ENCODE data around the gene CRACR2B. TPM values are rescaled to one million over a fixed set of nuclear protein-coding genes. Genes with fewer than 3 reads are reported as not detected.

Gene CRACR2B
- total and polyA plus RNA-seq, 8 donors: 14.2 to 32.1 (median 21.8) TPM

DNA sequence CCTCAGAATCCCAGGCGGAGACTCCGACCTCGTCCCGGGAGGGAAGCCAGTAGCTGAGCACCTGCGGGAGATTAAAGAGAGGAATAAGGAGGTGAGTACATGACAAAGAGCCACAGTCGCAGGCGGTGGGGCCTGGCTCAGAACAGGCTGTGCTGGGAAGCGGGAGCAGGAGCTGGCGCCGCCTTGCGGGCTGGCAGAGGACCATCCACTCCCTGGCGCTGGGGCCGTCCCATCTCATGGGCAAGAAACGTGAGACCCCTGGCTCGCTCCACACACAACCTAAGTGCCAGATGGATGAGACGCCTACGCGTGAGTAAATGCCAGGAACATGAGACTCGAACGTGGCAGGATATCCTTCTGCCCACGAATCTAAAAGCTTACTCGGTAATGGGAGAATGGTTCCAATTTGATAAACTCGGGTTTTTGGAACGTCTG is 44.1 kb upstream of the CRACR2B start:
- H3K4me3 ChIP-seq: no peak overlapping the region
- DNase-seq: peak in 3 of 4 donors; percentile 79 to 91 (median 80)
- TF ChIP-seq, protein P1, sequence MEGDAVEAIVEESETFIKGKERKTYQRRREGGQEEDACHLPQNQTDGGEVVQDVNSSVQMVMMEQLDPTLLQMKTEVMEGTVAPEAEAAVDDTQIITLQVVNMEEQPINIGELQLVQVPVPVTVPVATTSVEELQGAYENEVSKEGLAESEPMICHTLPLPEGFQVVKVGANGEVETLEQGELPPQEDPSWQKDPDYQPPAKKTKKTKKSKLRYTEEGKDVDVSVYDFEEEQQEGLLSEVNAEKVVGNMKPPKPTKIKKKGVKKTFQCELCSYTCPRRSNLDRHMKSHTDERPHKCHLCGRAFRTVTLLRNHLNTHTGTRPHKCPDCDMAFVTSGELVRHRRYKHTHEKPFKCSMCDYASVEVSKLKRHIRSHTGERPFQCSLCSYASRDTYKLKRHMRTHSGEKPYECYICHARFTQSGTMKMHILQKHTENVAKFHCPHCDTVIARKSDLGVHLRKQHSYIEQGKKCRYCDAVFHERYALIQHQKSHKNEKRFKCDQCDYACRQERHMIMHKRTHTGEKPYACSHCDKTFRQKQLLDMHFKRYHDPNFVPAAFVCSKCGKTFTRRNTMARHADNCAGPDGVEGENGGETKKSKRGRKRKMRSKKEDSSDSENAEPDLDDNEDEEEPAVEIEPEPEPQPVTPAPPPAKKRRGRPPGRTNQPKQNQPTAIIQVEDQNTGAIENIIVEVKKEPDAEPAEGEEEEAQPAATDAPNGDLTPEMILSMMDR (IDR thresholded peaks at IDR 0.05): peak; percentile 29 to 53
- intact Hi-C loops (cut with DNase I): no loop called here
- no peaks in the 10 kb centered on the region for H3K9me3 ChIP-seq
- peaks cover 0 to 12% of the 10 kb centered on the region in 2 donors for H3K27me3 ChIP-seq
- no peak overlapping the region for H3K27ac ChIP-seq
- H3K4me1 ChIP-seq: peaks cover 1 to 20% of the 10 kb centered on the region in 2 donors
- ATAC-seq: peak; percentile 94
- H3K36me3 ChIP-seq: peaks cover 0 to 4% of the 10 kb centered on the region in 2 donors

DNA sequence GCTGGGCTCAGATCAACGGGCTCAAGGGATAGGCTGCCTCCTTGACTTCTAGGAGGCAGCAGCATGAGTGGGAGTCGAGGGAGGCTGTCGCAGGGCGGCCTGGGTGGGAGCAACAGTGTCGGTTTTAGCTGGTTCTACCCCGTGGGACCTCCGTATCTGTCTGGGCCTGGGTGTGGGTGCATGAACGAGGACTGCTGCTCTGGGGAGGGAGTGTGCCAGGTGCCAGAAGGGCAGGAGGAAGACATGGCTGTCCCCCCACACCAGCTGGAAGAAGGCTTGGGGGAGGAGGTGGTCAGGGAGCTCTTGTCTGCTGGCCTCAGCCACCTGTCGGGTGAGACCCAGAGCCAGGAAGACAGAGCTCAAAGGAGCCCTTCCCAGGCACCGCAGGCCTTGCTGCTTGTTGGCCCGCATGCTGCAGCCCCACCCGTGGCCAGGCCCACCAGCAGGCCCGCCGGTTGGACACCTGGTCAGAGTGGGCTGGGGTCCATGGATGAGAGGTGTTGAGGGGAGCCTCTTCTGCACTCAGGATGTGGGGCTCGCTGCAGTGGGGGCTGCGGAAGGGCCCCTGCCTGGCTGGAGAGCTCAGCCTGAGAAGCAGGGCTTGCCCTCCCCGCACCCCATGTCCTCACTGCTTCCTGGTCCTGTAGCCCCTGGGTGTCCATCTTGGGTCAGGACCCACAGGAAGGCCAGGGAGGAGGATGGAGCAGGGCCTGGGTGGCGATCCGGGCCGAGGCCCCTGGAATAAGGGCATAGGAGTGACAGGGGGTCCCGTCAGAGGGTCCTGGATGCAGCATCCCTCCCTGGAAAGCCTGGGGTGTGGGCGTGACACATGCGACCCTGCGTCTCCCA is 41.3 kb upstream of the CRACR2B start:
- DNase-seq (no peak), ATAC-seq (no peak)
- Histone ChIP-seq H3K9me3 (no peaks in the 10 kb centered on the region), H3K4me1 (peaks cover 0 to 4% of the 10 kb centered on the region in 2 donors), H3K27ac (no peak overlapping the region), H3K4me3 (no peak overlapping the region), H3K36me3 (peaks cover 0 to 4% of the 10 kb centered on the region in 2 donors), H3K27me3 (peaks cover 0 to 31% of the 10 kb centered on the region in 2 donors)
- intact Hi-C loops (cut with DNase I): no loop called here
- TF ChIP-seq, protein P1 (IDR thresholded peaks at IDR 0.05): no peak

DNA sequence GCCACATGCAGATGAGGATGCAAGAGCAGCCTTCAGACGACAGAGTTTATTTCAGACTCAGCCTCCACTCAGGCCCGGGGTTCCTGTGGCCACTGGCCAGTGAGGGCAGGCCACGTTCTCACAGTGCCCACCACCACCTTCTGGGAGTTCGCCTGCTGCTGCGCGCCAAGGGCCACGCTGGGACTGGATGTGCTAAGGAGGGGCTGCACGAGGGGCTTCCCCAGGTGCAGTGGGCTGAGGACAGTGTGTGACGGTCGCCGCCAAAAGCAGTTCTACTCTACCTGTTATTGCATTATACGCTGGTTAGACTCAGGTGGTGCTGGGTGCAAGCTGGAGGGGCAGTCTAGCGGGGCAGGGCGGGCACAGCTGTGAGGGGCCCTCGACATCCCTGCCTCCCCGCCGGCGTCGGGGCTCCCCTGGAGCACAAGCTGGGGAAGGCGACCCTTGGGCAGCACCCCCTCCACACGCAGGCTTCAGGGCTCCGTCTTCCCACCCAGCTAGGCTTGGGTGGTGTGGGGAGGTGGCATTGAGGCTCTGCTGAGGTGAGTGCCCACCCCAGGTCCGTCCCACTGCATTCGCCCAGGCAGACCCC is 40.5 kb upstream of the CRACR2B start:
- H3K27ac ChIP-seq: no peak overlapping the region
- intact Hi-C loops (cut with DNase I): no loop called here
- H3K4me1 ChIP-seq: peaks cover 0 to 4% of the 10 kb centered on the region in 2 donors
- TF ChIP-seq, protein P1 (IDR thresholded peaks at IDR 0.05): no peak
- no peaks in the 10 kb centered on the region for H3K9me3 ChIP-seq
- H3K4me3 ChIP-seq: no peak overlapping the region
- DNase-seq: no peak
- peaks cover 0 to 31% of the 10 kb centered on the region in 2 donors for H3K27me3 ChIP-seq
- peaks cover 0 to 11% of the 10 kb centered on the region in 2 donors for H3K36me3 ChIP-seq
- no peak for ATAC-seq

DNA sequence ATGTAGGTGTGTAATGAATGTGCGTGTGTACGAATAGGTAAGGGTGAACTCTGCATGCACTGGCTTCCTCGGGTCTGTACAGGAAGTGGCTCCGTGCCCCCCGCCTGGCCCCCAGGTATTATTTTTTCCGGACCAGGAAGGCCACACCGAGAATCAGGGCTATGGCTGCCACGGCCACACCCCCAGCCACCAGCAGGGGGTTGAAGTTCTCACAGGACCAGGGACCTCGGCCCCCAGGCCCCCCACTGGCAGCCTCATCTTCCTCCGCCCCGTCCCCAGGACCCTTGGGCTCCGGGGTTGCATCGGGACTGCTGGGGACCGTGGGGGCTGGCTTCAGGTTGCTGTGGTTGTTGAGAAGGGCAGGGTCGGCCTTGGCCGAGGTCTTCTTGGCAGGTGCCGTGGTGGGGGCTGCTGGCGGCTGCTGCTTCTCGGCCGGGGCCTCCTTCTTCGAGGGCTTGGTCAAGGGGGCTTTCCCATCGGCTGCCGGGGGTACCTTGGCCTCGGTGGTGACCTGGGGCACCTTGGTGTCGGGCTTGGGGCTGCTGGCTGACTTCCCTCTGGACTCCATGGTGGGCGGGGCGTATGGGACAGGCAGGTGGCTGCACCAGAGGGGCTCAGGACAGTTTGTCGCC is 39.6 kb upstream of the CRACR2B start:
- TF ChIP-seq, protein P1 (IDR thresholded peaks at IDR 0.05): no peak
- no peak overlapping the region for H3K27ac ChIP-seq
- DNase-seq: no peak

More for the DNA sequence above, 39.6 kb upstream of the CRACR2B start:
- Histone ChIP-seq H3K36me3 (peaks cover 0 to 21% of the 10 kb centered on the region in 2 donors), H3K4me1 (peaks cover 0 to 4% of the 10 kb centered on the region in 2 donors), H3K9me3 (no peaks in the 10 kb centered on the region), H3K27me3 (peaks cover 0 to 31% of the 10 kb centered on the region in 2 donors), H3K4me3 (no peak overlapping the region)
- intact Hi-C loops (cut with DNase I): no loop called here
- no peak for ATAC-seq

All from left lung (tissue), 10 donors.